ENCODE results near the gene TRAF3IP1.

TRAF3IP1 gene

DNA sequence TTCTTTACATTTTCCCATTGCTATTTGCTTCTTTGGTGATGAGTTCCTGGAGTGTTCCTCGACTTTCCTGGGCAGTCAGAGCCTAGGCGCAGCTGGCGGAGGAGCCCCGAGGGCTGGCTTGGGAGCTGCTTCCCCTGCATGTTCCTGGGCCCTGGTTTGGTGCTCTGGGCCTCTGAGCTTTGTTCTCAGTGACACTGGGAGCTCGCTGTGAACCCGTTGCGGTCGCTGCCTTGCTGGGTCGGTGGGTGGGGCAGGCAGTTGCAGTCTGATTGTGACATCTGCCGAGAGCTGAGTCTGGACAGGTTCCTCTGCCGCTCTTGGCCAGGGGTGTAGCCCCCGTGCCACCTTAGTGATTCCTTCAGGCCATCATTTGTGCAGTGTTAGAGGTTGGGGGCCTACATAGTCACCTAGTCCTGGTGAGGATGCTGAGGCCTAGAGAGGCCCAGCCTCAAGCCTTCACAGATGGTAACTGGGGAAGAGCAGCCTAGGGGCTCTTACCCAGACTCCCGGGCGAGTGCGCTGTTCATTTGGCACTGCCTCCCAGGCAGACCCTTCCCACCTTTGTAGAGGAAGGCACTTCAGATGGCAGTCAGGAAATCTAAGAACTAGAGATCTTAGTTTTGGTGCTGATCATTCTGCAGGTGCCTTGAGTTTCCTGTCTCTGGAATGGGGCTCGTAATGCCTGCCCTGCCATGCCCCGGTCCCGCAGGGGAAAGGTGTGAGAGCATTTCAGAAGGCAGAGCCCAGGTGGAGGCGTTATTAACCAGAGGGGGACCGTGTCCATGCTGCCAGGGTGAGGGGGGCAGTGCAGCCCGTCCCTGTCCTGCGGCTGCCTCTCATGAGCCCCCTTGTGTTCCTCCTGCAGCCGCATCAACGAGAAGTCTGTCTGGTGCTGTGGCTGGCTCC is 114.8 kb downstream of the TRAF3IP1 start (continued):
- TF ChIP-seq, protein P1, sequence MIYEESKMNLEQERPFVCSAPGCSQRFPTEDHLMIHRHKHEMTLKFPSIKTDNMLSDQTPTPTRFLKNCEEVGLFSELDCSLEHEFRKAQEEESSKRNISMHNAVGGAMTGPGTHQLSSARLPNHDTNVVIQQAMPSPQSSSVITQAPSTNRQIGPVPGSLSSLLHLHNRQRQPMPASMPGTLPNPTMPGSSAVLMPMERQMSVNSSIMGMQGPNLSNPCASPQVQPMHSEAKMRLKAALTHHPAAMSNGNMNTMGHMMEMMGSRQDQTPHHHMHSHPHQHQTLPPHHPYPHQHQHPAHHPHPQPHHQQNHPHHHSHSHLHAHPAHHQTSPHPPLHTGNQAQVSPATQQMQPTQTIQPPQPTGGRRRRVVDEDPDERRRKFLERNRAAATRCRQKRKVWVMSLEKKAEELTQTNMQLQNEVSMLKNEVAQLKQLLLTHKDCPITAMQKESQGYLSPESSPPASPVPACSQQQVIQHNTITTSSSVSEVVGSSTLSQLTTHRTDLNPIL (CRISPR knock-in tag; IDR thresholded peaks at IDR 0.05; ENCODE audit: low read depth) = no peak
- TF ChIP-seq ESRRG (CRISPR knock-in tag; IDR thresholded peaks at IDR 0.05) = no peak
- no peak for TF ChIP-seq BACH2 (CRISPR knock-in tag; IDR thresholded peaks at IDR 0.05; ENCODE audit: borderline replicate concordance)
- no peak for TF ChIP-seq ZNF8 (CRISPR knock-in tag; IDR thresholded peaks at IDR 0.05)
- TF ChIP-seq, protein P2, sequence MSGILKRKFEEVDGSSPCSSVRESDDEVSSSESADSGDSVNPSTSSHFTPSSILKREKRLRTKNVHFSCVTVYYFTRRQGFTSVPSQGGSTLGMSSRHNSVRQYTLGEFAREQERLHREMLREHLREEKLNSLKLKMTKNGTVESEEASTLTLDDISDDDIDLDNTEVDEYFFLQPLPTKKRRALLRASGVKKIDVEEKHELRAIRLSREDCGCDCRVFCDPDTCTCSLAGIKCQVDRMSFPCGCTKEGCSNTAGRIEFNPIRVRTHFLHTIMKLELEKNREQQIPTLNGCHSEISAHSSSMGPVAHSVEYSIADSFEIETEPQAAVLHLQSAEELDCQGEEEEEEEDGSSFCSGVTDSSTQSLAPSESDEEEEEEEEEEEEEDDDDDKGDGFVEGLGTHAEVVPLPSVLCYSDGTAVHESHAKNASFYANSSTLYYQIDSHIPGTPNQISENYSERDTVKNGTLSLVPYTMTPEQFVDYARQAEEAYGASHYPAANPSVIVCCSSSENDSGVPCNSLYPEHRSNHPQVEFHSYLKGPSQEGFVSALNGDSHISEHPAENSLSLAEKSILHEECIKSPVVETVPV (CRISPR knock-in tag; IDR thresholded peaks at IDR 0.05) = no peak
- TF ChIP-seq, protein P3, sequence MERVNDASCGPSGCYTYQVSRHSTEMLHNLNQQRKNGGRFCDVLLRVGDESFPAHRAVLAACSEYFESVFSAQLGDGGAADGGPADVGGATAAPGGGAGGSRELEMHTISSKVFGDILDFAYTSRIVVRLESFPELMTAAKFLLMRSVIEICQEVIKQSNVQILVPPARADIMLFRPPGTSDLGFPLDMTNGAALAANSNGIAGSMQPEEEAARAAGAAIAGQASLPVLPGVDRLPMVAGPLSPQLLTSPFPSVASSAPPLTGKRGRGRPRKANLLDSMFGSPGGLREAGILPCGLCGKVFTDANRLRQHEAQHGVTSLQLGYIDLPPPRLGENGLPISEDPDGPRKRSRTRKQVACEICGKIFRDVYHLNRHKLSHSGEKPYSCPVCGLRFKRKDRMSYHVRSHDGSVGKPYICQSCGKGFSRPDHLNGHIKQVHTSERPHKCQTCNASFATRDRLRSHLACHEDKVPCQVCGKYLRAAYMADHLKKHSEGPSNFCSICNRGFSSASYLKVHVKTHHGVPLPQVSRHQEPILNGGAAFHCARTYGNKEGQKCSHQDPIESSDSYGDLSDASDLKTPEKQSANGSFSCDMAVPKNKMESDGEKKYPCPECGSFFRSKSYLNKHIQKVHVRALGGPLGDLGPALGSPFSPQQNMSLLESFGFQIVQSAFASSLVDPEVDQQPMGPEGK (CRISPR knock-in tag; IDR thresholded peaks at IDR 0.05; ENCODE audit: borderline replicate concordance) = no peak

DNA sequence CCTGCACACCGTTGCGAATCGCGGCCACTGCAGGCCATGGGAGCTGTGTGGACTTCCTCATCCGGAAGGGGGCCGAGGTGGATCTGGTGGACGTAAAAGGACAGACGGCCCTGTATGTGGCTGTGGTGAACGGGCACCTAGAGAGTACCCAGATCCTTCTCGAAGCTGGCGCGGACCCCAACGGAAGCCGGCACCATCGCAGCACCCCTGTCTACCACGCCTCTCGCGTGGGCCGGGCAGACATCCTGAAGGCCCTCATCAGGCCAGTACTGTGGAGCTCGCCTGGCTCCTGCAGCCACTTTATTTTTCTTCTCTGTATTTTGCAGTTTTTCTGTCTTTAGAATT is 115.4 kb downstream of the TRAF3IP1 start:
- no peak for ATAC-seq

More for the DNA sequence above, 115.4 kb downstream of the TRAF3IP1 start:
- no peak for TF ChIP-seq ESRRG (CRISPR knock-in tag; IDR thresholded peaks at IDR 0.05)
- no peak for TF ChIP-seq ZFP3 (CRISPR knock-in tag; IDR thresholded peaks at IDR 0.05)
- TF ChIP-seq, protein P3 (CRISPR knock-in tag; IDR thresholded peaks at IDR 0.05; ENCODE audit: borderline replicate concordance) = no peak
- TF ChIP-seq, protein P4, sequence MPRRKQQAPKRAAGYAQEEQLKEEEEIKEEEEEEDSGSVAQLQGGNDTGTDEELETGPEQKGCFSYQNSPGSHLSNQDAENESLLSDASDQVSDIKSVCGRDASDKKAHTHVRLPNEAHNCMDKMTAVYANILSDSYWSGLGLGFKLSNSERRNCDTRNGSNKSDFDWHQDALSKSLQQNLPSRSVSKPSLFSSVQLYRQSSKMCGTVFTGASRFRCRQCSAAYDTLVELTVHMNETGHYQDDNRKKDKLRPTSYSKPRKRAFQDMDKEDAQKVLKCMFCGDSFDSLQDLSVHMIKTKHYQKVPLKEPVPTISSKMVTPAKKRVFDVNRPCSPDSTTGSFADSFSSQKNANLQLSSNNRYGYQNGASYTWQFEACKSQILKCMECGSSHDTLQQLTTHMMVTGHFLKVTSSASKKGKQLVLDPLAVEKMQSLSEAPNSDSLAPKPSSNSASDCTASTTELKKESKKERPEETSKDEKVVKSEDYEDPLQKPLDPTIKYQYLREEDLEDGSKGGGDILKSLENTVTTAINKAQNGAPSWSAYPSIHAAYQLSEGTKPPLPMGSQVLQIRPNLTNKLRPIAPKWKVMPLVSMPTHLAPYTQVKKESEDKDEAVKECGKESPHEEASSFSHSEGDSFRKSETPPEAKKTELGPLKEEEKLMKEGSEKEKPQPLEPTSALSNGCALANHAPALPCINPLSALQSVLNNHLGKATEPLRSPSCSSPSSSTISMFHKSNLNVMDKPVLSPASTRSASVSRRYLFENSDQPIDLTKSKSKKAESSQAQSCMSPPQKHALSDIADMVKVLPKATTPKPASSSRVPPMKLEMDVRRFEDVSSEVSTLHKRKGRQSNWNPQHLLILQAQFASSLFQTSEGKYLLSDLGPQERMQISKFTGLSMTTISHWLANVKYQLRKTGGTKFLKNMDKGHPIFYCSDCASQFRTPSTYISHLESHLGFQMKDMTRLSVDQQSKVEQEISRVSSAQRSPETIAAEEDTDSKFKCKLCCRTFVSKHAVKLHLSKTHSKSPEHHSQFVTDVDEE (CRISPR knock-in tag; IDR thresholded peaks at IDR 0.05) = no peak
- no peak for TF ChIP-seq ZNF565 (CRISPR knock-in tag; conservative IDR thresholded peaks at IDR 0.05; ENCODE audit: low read depth)
- no peak for TF ChIP-seq PPARA (CRISPR knock-in tag; IDR thresholded peaks at IDR 0.05; ENCODE audit: borderline replicate concordance)
- TF ChIP-seq ISL1 (CRISPR knock-in tag; IDR thresholded peaks at IDR 0.05) = no peak
- no peak for TF ChIP-seq ZNF70 (CRISPR knock-in tag; IDR thresholded peaks at IDR 0.05)
- TF ChIP-seq OSR1 (CRISPR knock-in tag; IDR thresholded peaks at IDR 0.05) = no peak
- TF ChIP-seq TCF4 (CRISPR knock-in tag; IDR thresholded peaks at IDR 0.05; ENCODE audit: borderline replicate concordance) = no peak
- TF ChIP-seq RARB (CRISPR knock-in tag; IDR thresholded peaks at IDR 0.05) = no peak
- TF ChIP-seq, protein P1 (CRISPR knock-in tag; IDR thresholded peaks at IDR 0.05; ENCODE audit: low read depth) = no peak
- TF ChIP-seq, protein P5, sequence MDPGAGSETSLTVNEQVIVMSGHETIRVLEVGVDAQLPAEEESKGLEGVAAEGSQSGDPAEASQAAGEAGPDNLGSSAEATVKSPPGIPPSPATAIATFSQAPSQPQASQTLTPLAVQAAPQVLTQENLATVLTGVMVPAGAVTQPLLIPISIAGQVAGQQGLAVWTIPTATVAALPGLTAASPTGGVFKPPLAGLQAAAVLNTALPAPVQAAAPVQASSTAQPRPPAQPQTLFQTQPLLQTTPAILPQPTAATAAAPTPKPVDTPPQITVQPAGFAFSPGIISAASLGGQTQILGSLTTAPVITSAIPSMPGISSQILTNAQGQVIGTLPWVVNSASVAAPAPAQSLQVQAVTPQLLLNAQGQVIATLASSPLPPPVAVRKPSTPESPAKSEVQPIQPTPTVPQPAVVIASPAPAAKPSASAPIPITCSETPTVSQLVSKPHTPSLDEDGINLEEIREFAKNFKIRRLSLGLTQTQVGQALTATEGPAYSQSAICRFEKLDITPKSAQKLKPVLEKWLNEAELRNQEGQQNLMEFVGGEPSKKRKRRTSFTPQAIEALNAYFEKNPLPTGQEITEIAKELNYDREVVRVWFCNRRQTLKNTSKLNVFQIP (CRISPR knock-in tag; IDR thresholded peaks at IDR 0.05; ENCODE audit: borderline replicate concordance, low read depth) = no peak
